Femur (tissue), 1 donor: ENCODE data around the gene ABHD4.
"Not testable (repeated sequence)": the region's sequence is repeated elsewhere in the genome, so short reads cannot be mapped to it uniquely, and the experiment has no call there.

Experiments used
- DNase-seq: peaks from one replicate; pipeline ENCODE4 v3.0.0-alpha.2; 2017

The ABHD4 gene

DNA sequence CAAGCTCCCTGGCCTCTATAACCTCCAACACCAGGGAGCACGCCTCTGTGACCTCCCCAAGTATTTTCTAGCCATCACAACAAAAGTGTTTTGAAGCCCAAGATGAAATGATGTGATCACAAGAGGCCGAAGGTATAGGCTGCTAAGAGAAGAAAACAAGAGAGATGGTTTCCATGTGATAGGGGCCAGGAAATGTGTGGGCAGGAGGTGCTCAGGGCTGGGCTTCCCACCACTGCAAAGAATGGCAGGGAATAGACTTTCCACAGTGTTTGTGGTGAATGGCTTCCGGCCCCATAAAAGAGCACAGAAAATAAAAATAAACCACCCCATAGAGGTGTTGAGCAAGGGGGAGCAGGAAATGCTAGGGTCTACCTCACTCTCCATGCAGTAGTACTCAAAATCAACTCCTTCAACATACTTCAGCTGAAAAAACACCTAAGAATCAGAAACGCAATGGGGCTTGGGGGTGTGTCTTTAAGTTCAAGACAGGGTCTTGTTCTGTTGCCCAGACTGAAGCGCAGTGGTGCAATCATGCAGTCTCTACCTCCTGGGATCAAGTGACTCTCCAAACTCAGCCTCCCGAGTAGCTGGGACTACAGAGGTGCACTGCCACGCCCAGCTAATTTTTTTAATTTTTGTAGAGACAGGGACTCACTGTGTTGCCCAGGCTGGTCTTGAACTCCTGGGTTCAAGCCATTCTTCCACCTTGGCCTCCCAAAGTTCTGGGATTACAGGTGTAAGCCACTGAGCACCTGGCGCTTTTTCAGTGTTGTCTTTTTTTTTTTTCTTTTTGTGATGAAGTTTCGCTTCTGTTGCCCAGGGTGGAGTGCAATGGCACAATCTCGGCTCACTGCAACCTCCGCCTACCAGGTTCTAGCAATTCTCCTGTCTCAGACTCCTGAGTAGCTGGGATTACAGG is 36.2 kb upstream of the ABHD4 start:
- no peak for DNase-seq

DNA sequence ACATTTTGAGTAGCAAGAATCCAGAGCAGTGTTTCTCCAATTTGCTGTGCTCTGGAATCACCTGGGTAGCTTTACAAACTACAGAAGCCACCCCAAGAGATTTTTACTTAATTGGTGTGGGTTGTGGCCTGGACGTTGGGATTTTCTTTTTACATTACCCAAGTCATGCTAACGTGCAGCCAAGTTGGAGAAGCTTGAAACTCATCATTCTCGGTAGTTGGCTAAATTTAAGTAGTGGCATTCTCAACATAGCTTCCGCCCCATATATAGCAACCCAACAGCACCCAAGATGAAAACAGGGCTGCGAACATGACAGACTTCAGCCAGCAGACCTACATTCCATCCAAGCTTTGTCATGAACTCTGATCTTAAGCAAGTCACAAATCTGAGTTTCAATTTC is 34.1 kb upstream of the ABHD4 start:
- no peak for DNase-seq

DNA sequence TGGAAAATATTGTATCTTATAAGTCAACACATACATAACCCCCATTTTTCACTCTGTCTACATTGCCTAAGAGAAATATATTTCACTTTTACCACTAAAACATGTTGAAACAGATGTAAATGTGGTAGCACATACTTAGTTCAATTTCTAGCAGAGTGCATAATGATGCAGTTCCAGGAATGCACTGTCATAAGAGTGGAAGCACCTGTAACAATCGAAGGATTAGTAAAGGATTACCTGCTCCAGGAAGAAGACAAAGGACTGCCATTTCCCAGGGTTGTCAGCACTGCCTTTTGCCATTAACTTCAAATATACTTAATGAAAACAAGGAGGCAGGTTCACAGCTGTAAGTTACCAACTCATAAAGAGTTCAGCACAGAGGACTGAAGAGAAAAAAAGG is 33.6 kb upstream of the ABHD4 start:
- DNase-seq = no peak

DNA sequence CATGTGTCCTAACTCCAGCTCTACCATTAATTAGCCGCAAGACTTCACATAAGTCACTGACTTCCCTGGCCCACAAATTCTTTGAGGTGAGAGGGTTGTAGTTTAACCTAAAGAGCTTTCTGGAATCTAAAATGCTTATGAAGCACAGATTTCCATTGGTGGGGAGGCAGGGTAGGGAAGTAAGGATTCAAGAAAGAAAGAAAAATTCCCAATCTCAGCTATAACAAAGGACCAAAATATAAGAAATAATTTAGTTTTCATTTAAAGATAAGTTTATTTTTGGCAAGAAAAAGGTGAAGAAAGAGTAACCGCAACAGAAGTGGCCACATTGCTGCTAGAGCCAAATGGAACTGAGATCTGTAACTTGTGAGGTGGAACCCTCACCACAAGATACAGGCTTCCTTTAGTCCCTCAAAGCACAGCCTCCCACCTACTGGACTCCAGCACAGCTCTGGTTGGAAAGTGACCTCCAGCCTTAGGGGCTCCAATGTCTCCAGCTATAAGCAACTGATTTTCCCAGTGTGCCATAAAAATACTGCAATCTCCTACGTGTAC is 32.6 kb upstream of the ABHD4 start:
- DNase-seq = no peak

DNA sequence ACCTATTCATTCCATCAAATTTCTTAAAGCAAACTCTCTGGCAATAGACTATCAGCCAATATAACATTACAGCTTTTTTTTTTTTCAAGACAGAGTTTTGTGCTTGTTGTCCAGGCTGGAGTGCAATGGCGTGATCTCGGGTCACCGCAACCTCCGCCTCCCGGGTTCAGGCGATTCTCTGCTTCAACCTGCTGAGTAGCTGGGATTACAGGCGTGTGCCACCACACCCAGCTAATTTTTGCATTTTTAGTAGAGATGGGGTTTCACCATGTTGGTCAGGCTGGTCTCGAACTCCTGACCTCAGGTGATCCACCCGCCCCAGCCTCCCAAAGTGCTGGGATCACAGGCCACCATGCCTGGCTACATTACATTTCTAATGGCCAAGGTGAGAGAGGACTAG is 31.8 kb upstream of the ABHD4 start:
- not testable (repeated sequence) for DNase-seq

DNA sequence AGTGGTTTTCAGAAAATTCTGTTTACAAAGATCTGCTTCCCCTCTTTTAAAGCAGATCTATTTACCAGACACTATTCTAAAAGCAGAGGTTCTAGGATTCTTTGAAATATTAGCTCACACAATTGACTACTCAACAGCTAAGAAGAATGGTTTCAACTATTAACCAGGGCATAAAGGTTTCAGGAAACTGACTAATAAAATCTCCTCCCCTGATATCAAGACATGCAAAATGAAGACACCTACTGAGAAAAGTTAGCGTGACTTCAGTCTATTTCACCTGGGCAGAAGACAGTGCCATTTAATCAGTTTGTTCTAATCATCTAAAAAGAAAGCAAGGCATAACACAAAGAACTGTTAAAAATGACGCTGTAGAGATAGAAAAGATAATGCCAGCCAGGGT is 31.3 kb upstream of the ABHD4 start:
- no peak for DNase-seq

DNA sequence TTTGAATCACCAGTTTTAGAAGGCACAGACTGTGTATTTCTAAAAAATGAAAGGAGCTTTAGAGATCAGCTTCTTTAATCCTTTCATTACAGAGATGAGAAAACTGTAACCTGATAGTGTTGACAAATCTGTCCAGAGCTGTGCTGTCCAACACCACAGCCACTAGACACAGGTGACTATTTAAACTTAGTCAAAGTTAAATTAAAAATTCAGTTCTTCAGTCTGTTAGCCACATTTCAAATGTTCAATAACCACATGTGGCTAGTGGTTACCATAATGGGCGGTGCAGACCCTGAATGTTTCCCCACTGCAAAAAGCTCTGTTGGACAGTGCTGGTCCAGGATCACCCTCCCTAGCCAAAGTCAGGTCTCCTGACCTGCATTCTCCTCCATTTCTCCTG is 30.7 kb upstream of the ABHD4 start:
- no peak for DNase-seq

DNA sequence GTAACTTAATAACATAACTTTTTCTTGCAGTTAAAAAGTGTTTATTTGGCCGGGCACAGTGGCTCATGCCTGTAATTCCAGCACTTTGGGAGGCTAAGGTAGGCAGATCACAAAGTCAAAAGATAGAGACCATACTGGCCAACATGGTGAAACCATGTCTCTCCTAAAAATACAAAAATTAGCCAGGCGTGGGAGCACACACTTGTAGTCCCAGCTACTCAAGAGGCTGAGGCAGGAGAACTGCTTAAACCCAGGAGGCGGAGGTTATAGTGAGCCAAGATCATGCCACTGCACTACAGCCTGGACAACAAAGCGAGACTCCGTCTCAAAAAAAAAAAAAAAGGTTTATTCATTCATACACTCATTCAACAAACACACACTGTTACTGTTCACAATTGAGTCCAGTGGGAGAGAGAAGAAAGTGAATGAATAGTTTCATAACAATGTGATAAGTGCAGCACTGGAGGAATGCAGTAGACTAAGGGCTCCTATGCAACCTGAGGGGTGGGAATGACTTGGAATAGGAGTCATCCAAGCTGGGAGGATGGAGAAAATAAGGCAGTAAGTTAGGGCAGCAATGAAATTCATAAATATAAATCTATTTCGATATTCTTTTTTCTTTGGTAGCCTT is 28.9 kb upstream of the ABHD4 start:
- no peak for DNase-seq

DNA sequence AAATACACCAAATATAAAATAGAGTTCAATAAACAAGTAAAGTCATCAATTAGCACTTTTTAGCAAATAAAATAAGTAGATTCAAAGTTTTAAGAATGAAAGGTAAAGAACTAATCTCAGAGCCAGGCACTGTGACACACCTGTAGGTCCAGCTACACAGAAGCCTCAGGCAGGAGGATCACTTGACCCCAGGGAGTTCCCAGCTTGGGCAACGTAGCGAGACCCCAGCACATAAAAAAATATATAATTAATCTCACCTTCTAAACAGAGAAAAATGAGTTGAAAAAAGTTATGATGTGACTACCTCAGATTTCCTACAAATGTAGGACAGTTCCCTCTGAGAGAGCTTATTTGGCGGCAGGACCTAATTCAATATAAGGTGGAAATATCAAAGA is 28.4 kb upstream of the ABHD4 start:
- DNase-seq = no peak

DNA sequence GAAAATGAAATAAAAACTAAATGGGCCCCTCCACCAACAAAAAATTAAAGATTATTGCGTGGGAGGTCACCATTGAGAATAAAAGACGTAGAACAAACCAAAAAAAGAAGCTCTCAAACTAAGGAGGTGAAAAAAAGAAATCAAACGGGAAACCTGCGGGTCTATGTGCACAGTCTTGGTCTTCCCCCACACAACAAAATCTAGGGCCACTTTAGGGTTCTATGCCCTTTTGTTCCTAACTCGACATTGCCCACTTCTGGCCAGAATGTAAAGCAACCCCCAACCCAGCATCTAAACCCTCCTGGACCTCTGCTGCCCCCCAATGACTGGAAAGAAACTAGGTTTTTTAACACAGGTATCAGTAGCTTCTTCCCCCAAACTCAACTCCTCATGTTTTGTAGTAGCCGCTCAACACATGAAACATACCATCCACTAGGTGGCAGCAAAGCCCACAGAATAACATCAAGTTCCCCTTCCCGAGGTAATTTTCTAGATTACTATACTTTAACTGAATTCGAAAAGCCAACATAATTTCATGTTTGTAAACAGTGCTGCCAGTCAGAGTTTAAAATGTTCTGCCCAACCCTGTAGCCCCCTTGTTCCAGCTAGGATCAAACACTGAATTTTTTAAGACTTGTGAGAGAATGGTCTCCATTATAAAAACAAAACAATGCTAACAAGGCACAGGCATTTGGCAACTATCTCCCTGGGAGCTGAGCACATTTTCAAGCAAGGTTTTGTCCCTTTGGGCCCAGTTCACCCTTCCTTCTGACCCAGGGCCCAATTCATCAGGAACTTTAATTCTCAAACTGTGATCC is 27.8 kb upstream of the ABHD4 start:
- DNase-seq = peak; percentile 85

DNA sequence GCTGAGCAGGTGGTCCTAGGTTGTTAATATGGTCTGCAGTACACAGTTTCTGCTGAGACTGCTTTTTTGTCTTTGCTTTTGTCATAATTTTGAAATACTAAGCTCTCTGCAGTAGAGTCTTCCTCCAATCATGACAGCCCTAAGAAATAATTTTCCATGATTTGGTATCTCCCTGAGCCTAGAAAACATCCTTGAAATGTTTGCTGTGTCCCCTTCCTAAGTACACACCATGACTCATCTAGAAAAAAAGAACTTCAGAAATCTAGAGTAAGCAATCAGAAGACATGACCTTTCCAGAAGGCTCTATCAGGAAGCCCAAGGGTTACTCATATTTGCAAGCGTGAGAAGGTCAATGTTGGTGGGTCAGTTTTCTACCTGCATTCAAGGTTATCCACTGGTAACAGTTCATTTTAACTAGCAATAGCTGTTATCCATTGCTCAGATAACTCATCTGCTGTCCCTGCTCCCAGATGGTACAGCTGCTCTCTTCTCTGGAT is 25.5 kb upstream of the ABHD4 start:
- DNase-seq = no peak

DNA sequence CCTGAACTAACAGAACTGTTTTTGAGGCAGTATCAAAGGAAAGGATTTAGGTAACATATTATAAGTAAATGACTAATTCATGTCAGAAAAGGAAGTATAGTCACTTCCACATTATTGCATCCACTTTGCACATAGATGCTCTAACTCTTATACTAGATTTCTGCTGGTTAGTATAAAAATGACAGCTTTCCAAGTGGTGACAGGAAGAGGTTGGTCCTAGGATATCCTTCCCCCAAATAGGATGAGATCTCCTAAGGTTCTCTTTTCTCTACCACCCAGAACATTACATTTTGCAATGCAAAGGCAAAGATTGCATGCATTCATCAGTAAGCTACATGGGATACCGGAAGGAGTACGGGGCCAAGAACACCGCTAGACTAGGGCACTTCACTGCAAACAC is 24.3 kb upstream of the ABHD4 start:
- DNase-seq = no peak

DNA sequence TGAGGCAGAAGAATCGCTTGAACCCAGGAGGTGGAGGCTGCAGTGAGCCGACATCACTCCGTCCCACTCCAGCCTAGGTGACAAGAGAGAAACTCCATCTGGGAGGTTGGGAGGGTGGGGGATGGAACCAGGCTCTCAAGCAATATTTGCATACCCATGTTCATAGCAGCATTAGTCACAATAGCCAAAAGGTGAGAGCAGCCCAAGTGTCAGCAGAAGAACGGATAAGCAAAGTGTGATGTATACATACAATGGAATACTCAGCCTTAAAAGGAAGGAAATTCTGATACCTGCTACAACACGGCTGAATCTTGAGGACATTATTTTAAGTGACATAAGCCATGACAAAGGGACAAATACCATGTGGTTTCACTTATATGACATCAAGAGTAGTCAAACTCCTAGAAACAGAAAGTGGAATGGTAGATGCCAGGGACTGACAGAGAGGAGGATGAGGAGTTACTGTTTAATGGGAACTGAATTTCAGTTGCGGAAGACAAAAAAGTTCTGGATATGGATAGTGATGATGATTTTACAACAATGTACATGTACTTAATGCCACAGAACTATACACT is 20.7 kb upstream of the ABHD4 start:
- DNase-seq = no peak

DNA sequence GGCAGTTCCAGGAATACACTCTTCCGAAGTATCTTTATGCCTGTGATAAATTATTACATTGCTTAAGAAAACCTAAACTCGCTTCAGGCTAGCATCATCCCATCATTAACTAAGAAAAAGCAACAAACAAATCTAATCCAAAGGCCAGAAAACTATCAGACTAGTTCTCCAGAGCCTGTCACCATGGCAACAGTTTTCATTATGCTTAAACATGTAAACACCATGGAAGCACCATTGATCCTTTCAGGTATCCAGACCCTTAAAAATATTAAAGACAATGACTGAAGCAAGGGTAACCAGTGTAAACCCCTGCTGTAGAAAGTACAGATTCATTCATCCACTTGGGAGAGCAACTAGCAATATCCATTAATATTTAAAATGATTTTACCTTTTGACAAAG is 18.9 kb upstream of the ABHD4 start:
- no peak for DNase-seq

DNA sequence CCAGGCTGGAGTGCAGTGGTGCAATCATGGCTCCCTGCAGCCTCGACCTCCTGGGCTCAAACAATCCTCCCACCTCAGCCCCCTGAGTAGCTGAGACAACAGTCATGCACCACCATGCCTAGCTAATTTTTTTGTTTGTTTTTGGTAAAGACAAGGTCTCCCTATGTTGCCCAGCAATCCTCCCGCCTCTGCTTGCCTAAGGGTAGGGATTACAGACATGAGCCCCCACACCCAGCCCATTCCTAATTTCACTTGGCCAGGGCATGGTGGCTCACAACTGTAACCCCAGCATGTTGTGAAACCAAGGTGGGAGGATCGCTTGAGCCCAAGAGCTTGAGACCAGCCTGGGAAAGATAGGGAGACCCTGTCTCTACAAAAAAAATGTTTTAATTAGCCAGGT is 18.2 kb upstream of the ABHD4 start:
- no peak for DNase-seq

DNA sequence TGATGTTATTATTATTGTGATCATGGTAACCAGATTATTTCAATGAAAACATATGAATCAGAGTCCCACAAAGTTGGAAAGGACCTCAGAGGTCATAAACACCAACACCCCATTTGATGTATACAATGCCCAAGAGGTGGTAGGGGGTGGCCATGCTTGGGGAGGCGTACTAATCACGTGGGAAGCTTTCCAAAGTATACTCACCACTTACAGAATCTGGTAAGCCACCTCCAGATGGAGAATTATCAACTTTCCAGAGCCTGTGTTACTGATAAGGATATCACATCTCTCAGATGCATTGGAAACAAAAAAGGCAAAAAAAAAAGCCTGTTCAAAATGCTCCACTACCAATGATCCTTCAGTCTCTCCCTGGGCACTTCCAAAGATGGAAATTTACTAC is 17.5 kb upstream of the ABHD4 start:
- DNase-seq = no peak

DNA sequence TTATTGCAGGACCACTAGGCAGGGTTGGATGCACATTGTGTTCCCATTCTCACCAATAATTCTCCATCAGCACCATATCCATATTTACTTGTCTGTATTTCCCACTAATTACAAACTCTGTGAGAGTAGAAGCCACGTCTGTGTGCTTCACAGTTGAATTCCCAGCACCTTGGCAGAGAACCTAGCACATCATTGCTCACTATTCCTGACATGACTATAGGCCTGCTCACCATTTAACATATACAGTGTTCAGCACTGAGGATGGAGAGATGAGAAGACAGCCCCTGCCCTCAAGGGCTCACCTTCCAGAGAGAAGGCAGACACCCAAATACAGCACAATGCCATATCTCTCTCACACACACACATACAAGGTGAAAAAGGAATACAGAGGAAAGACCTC is 14.1 kb upstream of the ABHD4 start:
- DNase-seq = no peak

DNA sequence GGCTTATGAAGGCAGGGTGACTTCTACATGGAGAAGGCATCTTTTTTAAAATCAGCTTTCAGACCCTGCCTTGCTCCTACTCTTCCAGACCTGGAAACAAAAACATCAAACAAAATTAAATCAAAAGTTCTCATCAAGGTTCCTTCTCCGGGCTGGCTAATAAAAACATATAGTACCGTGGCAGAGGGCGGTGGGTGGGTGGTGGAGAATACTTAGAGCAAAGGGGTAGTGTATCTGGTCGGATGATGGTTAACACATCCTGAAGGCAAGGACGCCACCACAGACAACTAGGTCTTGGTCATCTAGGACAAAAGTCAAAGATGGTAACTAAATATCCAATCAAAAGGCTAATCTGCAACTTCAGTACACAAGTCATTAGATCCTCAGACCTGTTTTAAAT is 10.9 kb upstream of the ABHD4 start:
- no peak for DNase-seq

DNA sequence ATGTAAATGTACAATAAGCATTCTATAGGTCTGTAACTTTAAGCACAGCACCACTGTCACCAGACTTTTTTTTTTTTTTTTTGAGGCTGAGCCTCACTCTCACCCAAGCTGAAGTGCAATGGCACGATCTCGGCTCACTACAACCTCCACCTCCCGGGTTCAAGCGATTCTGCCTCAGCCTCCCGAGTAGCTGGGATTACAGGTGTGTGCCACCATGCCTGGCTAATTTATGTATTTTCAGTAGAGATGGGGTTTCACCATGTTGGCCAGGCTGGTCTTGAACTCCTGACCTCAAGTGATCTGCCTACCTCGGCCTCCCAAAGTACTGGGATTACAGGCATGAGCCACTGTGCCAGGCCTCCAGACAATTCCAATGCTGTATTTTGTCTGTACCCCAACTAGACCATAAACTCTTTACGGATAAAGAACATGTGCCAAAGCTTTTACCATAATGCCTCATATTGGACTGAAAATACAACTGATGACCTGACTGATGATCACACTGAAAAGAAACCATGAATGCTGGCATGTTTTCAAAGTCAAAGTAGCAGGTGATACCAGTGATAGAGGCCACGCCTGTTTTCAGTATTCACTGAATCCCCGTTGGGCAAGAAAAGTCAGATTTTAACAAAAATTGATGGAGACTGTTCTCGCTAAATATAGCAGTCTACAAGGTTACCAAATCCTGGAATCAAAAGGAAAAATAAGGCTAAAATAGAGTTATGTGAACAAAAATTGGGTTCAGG is 10.2 kb upstream of the ABHD4 start:
- DNase-seq = not testable (repeated sequence)

DNA sequence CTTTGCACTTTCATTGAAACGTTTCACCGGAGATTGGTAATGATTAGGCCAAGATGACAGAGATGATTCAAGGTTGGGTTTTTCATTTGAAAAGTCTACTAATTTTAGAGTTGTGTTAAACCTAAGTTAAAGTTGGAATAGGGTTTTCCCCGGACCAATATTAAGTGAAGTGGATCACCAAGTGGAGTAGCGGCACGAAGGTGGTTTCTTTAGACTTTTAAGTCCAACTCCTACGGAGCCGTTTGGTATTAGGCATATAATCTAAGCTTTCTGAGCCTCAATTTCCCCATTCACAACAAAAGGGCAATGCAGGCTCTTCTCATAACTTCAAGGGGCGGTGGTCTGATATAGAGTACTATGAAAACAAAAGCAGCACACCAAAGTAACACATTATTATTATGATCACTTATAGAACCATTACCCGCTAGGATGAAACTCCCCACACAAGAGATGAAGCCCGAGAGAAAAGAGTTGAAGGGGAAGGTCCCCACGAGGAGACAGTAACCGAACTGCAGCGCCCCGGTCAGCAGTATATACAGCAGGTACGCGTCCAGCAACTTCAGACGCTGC is 9.5 kb upstream of the ABHD4 start:
- no peak for DNase-seq

DNA sequence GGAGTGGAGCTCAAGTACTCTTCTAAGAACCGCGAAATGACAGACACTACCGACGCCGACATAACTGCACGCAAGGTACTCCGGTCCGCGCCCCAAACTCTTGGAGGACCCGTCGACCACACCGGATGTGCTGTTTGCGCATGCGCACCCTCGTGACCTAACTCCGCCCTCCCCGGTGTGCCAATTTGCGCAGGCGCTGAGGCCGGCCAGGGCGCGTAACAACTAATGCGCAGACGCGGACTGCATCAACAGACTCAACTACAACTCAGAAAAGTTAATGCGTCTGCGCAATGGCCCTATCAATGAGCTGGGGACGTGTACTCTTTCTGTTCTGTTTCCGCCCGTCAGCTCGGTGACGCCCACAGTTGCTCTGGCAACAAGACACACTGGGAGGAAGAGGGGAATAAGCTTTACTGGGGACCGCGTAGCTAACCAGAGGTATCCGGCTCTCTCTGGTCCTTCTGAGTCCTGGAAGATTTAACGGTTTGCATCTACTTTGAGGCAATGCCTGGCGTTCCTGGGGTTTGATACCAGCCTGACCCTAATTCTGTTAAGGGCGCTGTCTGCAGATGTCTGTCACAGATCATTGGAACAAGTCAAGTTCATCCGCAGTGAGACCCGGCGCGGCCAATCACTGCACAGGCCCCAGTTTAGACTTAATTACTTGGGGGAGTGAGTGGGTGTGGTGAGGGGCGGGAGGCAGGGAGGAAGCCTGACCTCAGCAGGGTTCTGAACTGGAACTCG is 8.8 kb upstream of the ABHD4 start, which contains the start of gene DAD1:
DAD1 (minus strand) TSS at position 129 of the 744 bp plus-strand sequence; CDS start at position 62, 67 bp downstream.
- DNase-seq = peak; percentile 100
